GM13977 (cell line): Measurements from ENCODE around the gene CRHR1.

Experiments used
- DNase-seq: peaks from one replicate; pipeline ENCODE4 v3.0.0; 2012; ENCODE audit warnings: low spot score
- in situ Hi-C: fragments of 300-500 bp; cut with MboI; formaldehyde crosslinking; loops from one replicate; pipeline ENCODE4 v1.12.0; 2022; ENCODE audit warnings: low sequenced_read_pairs, low pct_unique_long_range_greater_than_20kb, mixed read lengths, inconsistent platforms; ENCODE audit not compliant: unreplicated experiment
- TF ChIP-seq, protein P1 (sequence below): IDR thresholded peaks from 2 replicates; pipeline ENCODE4 v1.5.1; 2012; ENCODE audit warnings: mild to moderate bottlenecking, control low read depth; ENCODE audit not compliant: insufficient read depth; ENCODE audit errors: extremely low read depth, missing control alignments

Gene CRHR1

DNA sequence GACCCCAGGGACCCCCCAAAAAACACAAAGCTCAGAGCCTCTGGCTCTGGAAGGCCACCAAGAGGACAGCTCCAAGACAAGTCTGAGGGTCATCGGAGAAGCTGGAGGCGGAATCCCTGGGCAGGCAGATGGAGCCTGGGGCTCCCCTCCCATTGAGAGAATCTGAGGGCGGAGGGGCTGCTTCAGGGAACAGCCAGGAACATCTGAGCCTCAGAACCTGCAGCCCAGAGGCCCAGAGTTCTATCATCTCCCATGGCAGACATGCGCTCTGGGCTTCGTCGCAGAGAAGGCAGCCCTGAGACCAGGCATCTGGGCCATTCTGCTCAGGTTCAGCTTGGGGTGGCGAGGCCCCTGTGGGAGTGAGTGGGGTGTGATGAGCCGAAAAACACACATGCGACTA lies 53.5 kb downstream of the CRHR1 start:
- in situ Hi-C loops: no loop called here
- TF ChIP-seq, protein P1, sequence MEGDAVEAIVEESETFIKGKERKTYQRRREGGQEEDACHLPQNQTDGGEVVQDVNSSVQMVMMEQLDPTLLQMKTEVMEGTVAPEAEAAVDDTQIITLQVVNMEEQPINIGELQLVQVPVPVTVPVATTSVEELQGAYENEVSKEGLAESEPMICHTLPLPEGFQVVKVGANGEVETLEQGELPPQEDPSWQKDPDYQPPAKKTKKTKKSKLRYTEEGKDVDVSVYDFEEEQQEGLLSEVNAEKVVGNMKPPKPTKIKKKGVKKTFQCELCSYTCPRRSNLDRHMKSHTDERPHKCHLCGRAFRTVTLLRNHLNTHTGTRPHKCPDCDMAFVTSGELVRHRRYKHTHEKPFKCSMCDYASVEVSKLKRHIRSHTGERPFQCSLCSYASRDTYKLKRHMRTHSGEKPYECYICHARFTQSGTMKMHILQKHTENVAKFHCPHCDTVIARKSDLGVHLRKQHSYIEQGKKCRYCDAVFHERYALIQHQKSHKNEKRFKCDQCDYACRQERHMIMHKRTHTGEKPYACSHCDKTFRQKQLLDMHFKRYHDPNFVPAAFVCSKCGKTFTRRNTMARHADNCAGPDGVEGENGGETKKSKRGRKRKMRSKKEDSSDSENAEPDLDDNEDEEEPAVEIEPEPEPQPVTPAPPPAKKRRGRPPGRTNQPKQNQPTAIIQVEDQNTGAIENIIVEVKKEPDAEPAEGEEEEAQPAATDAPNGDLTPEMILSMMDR: no peak
- no peak for DNase-seq

DNA sequence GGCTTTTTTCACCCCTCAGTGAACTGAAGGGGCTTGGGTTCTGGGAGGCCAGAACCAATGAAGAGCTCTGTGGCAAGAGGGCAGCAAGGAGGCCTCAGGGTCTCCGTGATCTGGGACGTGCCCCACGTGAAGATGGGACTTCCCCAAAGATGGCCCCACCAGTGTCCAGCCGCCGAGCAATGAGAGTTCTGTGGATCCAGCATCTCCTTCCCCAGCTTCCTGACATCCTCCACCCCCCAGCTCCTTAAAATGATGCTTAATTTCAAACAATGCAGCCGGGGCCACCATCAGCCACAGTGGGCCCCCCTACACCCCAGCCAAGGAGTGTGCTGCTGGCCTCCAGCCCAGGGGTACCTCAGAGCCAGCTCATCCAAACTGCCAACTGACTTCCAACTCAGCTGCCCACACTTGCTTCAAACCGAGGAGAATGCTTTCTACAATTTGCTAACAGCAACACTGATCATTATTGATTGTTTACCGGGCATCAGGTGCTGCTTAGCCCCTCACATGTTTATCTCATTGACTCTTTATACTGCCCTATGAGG lies 54.7 kb downstream of the CRHR1 start:
- in situ Hi-C loops: no loop called here
- TF ChIP-seq, protein P1: no peak
- DNase-seq: no peak

DNA sequence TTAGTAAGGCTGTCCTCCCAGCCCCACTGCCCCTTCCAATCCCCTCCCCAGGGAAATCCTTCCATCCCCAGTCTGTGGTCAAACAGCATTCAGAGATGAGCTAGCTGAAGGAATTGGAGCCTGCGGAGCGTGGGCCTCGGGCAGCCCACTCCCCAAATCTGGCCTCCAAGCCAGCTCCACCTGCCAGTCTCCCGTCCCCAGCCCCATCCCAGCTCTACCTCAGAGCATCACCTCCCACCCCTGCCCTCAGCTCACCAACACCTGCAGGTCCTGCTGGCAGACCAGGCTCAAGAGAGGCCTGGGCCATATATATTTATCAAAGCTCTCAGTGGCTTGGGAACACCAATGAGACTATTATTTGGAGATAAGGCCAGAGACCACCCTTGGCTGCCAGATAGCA lies 55.3 kb downstream of the CRHR1 start:
- TF ChIP-seq, protein P1: no peak
- DNase-seq: no peak
- in situ Hi-C loops: no loop called here

DNA sequence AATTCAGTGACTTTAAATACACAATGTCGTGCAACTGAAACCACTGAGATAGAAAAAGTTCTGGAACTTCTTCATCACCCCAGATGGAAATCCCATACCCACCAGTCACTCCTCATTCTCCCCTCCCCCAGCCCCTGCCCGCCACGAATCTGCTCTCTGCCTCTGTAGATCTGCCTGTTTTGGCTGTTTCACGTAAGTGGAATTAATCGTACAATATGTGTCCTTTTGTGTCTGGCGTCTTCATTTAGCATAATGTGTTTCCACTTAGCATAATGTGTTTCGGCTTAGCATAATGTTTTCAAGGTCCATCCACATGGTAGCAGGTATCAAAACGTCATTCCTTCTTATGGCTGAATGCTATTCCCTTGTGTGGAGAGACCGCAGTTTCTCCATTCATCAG lies 57.1 kb downstream of the CRHR1 start:
- no peak for DNase-seq
- in situ Hi-C loops: no loop called here
- TF ChIP-seq, protein P1: no peak

DNA sequence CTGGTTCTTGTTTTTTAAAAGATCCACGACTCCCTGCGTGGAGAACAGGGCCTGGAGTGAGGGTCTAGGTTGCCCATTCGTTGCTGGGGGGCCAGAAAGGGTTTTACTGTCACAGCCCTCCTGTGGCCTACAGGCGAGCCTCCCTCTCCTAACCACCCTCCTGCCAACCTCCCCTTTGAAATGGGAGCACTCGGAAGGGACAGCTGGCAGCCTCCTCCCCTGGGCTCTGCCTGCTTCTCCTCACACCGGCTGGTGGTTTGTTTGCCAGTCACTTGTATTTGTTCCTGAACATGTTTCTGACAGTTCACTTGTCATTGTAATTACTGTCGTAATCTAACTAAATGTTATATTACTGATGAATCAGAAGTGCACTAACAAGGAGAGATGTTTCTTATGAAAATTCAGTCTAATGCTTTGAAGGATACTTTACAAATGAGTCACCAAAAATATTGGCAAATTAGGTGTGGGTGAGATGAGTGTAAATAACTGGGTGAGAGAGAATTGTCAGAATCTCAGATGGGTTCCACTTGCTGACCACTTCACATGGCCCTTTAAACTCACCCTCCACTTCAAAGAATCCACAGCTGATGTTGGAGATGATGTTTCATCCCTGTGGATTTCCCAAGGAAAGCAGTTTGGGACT lies 57.9 kb downstream of the CRHR1 start:
- TF ChIP-seq, protein P1: no peak
- in situ Hi-C loops: no loop called here
- DNase-seq: no peak

DNA sequence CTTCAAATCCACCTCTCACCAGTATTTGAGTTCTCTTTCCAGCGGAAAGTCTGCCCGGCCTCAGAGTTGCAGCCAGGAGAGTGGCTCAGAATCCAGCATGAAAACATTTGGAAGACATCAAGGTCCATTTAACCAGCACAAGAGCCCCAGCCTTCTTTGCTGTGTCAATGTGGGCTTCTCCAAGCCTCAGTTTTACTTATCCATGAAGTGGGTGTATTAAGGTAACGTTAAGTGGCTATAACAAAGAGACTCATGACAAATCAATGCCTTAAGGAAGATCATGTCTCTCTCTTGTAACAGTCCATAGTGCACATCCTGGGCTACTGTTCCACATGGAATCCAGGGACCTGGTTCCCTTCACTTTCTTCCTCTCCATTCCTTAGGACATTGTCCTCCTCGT lies 59.6 kb downstream of the CRHR1 start:
- DNase-seq: no peak
- in situ Hi-C loops: no loop called here
- TF ChIP-seq, protein P1: no peak
